HepG2 (cell line): Measurements from ENCODE around the gene NIN. TPM values are rescaled to one million over a fixed set of nuclear protein-coding genes. Genes with fewer than 3 reads are reported as not detected.

ENCODE experiments used
- ARNT ChIP-seq: fragments of 450-650 bp; IDR thresholded peaks from 2 replicates; pipeline ENCODE4 v1.6.1; 2017
- ATF7-NPFF ChIP-seq: sonication (generic); formaldehyde crosslinking; IDR thresholded peaks from 2 replicates; pipeline ENCODE4 v1.8.1; 2023; ENCODE audit warnings: mild to moderate bottlenecking, low read depth, missing genetic modification reagents, moderate library complexity
- ETV6 ChIP-seq: sonication (generic); formaldehyde crosslinking; conservative IDR thresholded peaks from 2 replicates; pipeline ENCODE4 v1.4.0; 2020; ENCODE audit warnings: missing genetic modification reagents
- GTF3A ChIP-seq: sonication (generic); formaldehyde crosslinking; conservative IDR thresholded peaks from 2 replicates; pipeline ENCODE4 v1.4.0; 2020; ENCODE audit warnings: mild to moderate bottlenecking, missing genetic modification reagents
- HDAC6 ChIP-seq: fragments of 200-600 bp; sonication (generic); IDR thresholded peaks from 2 replicates; pipeline ENCODE4 v1.7.0; 2017; ENCODE audit warnings: mild to moderate bottlenecking, antibody characterized with exemption, low read length, low read depth
- HMG20B ChIP-seq: conservative IDR thresholded peaks from 2 replicates; pipeline ENCODE4 v1.6.1; 2016; ENCODE audit warnings: missing genetic modification reagents, missing compliant biosample characterization
- MAFF ChIP-seq: IDR thresholded peaks from 2 replicates; pipeline ENCODE4 v1.6.1; 2011; ENCODE audit warnings: low read depth, low read length, improper control_type of control experiment
- MAZ ChIP-seq, 2 experiments: sonication (generic) in 1 of 2; formaldehyde crosslinking in 1 of 2; IDR thresholded peaks; 2 replicates each; pipeline versions ENCODE4 v1.5.0 to v1.6.1; 2012 to 2020; ENCODE audit warnings: low read depth in 2 of 2, mild to moderate bottlenecking in 2 of 2, borderline replicate concordance in 1 of 2, improper control_type of control experiment in 1 of 2, low read length in 1 of 2, missing genetic modification reagents in 1 of 2, moderate library complexity in 1 of 2
- MTF1 ChIP-seq: sonication (generic); formaldehyde crosslinking; IDR thresholded peaks from 2 replicates; pipeline ENCODE4 v1.5.0; 2020; ENCODE audit warnings: missing genetic modification reagents
- RFX3 ChIP-seq: IDR thresholded peaks from 2 replicates; pipeline ENCODE4 v1.6.1; 2016; ENCODE audit warnings: missing biosample characterization, missing genetic modification reagents
- SIN3B ChIP-seq: fragments of 150-350 bp; IDR thresholded peaks from 2 replicates; pipeline ENCODE4 v1.6.1; 2014; ENCODE audit warnings: low read length
- SYNCRIP ChIP-seq: fragments of 200-400 bp; formaldehyde crosslinking; IDR thresholded peaks from 2 replicates; pipeline ENCODE4 v1.6.1; 2018; ENCODE audit warnings: mild to moderate bottlenecking, low read depth, low read length; ENCODE audit not compliant: insufficient read depth
- TBX2 ChIP-seq: sonication (generic); formaldehyde crosslinking; IDR thresholded peaks from 2 replicates; pipeline ENCODE4 v1.5.0; 2020; ENCODE audit warnings: missing genetic modification reagents, mild to moderate bottlenecking, borderline replicate concordance
- YEATS4 ChIP-seq: sonication (generic); formaldehyde crosslinking; IDR thresholded peaks from 2 replicates; pipeline ENCODE4 v1.4.0; 2020; ENCODE audit warnings: missing genetic modification reagents, borderline replicate concordance
- ZBTB8A ChIP-seq: sonication (generic); formaldehyde crosslinking; IDR thresholded peaks from 2 replicates; pipeline ENCODE4 v1.4.0; 2020; ENCODE audit warnings: mild to moderate bottlenecking, low read depth, missing genetic modification reagents, borderline replicate concordance
- ZNF17 ChIP-seq: sonication (generic); formaldehyde crosslinking; IDR thresholded peaks from 2 replicates; pipeline ENCODE4 v1.5.0; 2020; ENCODE audit warnings: mild to moderate bottlenecking, missing genetic modification reagents
- ZNF232 ChIP-seq: sonication (generic); formaldehyde crosslinking; IDR thresholded peaks from 2 replicates; pipeline ENCODE4 v1.4.0; 2020; ENCODE audit warnings: missing genetic modification reagents, borderline replicate concordance
- ZNF543 ChIP-seq: sonication (generic); formaldehyde crosslinking; IDR thresholded peaks from 2 replicates; pipeline ENCODE4 v1.4.0; 2020; ENCODE audit warnings: mild to moderate bottlenecking, missing genetic modification reagents
- ZNF557 ChIP-seq: sonication (generic); formaldehyde crosslinking; IDR thresholded peaks from 2 replicates; pipeline ENCODE4 v1.4.0; 2020; ENCODE audit warnings: missing genetic modification reagents
- ZNF558 ChIP-seq: sonication (generic); formaldehyde crosslinking; IDR thresholded peaks from 2 replicates; pipeline ENCODE4 v1.9.0; 2022; ENCODE audit warnings: mild to moderate bottlenecking, missing genetic modification reagents, borderline replicate concordance
- ZNF644 ChIP-seq: IDR thresholded peaks from 2 replicates; pipeline ENCODE4 v1.6.1; 2016; ENCODE audit warnings: low read depth
- ZNF709 ChIP-seq: sonication (generic); formaldehyde crosslinking; IDR thresholded peaks from 2 replicates; pipeline ENCODE4 v1.5.0; 2020; ENCODE audit warnings: mild to moderate bottlenecking, missing genetic modification reagents
- ZNF75D ChIP-seq: sonication (generic); formaldehyde crosslinking; IDR thresholded peaks from 2 replicates; pipeline ENCODE4 v1.8.1; 2023; ENCODE audit warnings: missing genetic modification reagents, mild to moderate bottlenecking, borderline replicate concordance
- ZNF792 ChIP-seq: IDR thresholded peaks from 2 replicates; pipeline ENCODE4 v1.6.1; 2016
- polyA plus RNA-seq, 8 experiments: library from polyadenylated mRNA; depleted of rRNA in 3 of 8; stranded (reverse) in 7 of 8; unstranded in 1 of 8; fragments of >200 nt; fragmentation: Illumina TruSeq in 4 of 8; extraction: Trizol in 4 of 8; gene quantifications; 2 replicates each; pipeline versions ENCODE4 v1.2.1 to v1.2.3, GENCODE V29; 2011 to 2016; ENCODE audit warnings: low read depth in 4 of 8, missing spikeins in 1 of 8, mixed read lengths in 1 of 8; ENCODE audit not compliant: insufficient read depth in 1 of 8
- total RNA-seq, 5 experiments: library from RNA; depleted of rRNA; stranded (reverse); fragments of >200 nt; fragmentation: Illumina TruSeq; extraction: Trizol; gene quantifications; 2 replicates each; pipeline ENCODE4 v1.2.3, GENCODE V29; 2016; ENCODE audit warnings: low read depth in 1 of 5
- TF ChIP-seq, protein P1 (sequence below): sonication (generic); formaldehyde crosslinking; IDR thresholded peaks from 2 replicates; pipeline ENCODE4 v1.5.1; 2020; ENCODE audit warnings: mild to moderate bottlenecking, missing genetic modification reagents, moderate library complexity
- TF ChIP-seq, protein P2 (sequence below): sonication (generic); formaldehyde crosslinking; conservative IDR thresholded peaks from 2 replicates; pipeline ENCODE4 v1.4.0; 2020; ENCODE audit warnings: missing genetic modification reagents
- TF ChIP-seq, protein P3 (sequence below): sonication (generic); formaldehyde crosslinking; conservative IDR thresholded peaks from 2 replicates; pipeline ENCODE4 v1.8.0; 2022; ENCODE audit warnings: missing genetic modification reagents
- TF ChIP-seq, protein P4 (sequence below): sonication (generic); formaldehyde crosslinking; IDR thresholded peaks from 2 replicates; pipeline ENCODE4 v1.4.0; 2020; ENCODE audit warnings: mild to moderate bottlenecking, missing genetic modification reagents

NIN gene
- total and polyA plus RNA-seq, 2 of the 13 experiments (the other 11 are each of a cell fraction or from before 2014, with no cell fraction given), result 2.8 to 9.7 TPM

DNA sequence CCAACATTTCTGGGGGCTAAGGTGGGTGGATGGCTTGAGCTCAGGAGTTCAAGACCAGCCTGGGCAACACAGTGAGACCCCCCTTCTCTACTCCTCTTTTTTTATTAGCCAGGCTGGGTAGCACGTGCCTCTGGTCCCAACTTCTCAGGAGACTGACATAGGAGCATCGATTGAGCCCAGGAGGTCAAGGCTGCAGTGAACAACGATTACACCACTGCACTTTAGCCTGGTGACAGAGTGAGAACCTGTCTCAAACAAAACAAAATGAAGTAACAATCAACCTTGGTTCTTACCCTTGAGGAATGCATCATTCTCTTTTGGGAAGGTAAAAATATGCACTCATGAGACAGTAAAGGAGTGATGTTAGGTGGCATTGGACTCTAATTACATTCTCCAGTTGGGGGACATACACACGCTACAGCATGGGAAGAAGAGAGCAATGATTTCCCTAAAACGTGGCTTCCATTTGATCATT, 3.9 kb upstream of the NIN start (continued):
- TF ChIP-seq MAZ (IDR thresholded peaks at IDR 0.05; ENCODE audit: borderline replicate concordance, low read depth, low read length) (no peak), MAZ (CRISPR knock-in tag; IDR thresholded peaks at IDR 0.05; ENCODE audit: low read depth) (no peak), ARNT (no peak), ETV6 (no peak), ZBTB8A (no peak), ZNF558 (CRISPR knock-in tag) (no peak), ZNF709 (no peak), MAFF (no peak), SIN3B (no peak), ATF7-NPFF (CRISPR knock-in tag) (no peak), ZNF557 (CRISPR knock-in tag) (no peak), ZNF644 (CRISPR knock-in tag) (no peak), ZNF17 (CRISPR knock-in tag) (no peak), ZNF543 (CRISPR knock-in tag) (no peak), MTF1 (CRISPR knock-in tag) (no peak), ZNF75D (CRISPR knock-in tag) (no peak), GTF3A (CRISPR knock-in tag) (no peak), HMG20B (0 out of 2 replicates have a peak, but pooled peaks have one; percentile 21), YEATS4 (CRISPR knock-in tag) (no peak), TBX2 (CRISPR knock-in tag) (peak; percentile 56; the same call in 1 of the 2 replicates), HDAC6 (no peak), SYNCRIP (no peak), RFX3 (no peak), ZNF232 (CRISPR knock-in tag) (peak; percentile 65; the same call in 1 of the 2 replicates), ZNF792 (no peak)
- TF ChIP-seq, protein P1, sequence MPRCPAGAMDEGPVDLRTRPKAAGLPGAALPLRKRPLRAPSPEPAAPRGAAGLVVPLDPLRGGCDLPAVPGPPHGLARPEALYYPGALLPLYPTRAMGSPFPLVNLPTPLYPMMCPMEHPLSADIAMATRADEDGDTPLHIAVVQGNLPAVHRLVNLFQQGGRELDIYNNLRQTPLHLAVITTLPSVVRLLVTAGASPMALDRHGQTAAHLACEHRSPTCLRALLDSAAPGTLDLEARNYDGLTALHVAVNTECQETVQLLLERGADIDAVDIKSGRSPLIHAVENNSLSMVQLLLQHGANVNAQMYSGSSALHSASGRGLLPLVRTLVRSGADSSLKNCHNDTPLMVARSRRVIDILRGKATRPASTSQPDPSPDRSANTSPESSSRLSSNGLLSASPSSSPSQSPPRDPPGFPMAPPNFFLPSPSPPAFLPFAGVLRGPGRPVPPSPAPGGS (CRISPR knock-in tag), result no peak
- TF ChIP-seq, protein P2, sequence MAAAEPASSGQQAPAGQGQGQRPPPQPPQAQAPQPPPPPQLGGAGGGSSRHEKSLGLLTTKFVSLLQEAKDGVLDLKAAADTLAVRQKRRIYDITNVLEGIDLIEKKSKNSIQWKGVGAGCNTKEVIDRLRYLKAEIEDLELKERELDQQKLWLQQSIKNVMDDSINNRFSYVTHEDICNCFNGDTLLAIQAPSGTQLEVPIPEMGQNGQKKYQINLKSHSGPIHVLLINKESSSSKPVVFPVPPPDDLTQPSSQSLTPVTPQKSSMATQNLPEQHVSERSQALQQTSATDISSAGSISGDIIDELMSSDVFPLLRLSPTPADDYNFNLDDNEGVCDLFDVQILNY (CRISPR knock-in tag), result no peak
- TF ChIP-seq, protein P3, sequence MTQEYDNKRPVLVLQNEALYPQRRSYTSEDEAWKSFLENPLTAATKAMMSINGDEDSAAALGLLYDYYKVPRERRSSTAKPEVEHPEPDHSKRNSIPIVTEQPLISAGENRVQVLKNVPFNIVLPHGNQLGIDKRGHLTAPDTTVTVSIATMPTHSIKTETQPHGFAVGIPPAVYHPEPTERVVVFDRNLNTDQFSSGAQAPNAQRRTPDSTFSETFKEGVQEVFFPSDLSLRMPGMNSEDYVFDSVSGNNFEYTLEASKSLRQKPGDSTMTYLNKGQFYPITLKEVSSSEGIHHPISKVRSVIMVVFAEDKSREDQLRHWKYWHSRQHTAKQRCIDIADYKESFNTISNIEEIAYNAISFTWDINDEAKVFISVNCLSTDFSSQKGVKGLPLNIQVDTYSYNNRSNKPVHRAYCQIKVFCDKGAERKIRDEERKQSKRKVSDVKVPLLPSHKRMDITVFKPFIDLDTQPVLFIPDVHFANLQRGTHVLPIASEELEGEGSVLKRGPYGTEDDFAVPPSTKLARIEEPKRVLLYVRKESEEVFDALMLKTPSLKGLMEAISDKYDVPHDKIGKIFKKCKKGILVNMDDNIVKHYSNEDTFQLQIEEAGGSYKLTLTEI, result no peak
- TF ChIP-seq, protein P4, sequence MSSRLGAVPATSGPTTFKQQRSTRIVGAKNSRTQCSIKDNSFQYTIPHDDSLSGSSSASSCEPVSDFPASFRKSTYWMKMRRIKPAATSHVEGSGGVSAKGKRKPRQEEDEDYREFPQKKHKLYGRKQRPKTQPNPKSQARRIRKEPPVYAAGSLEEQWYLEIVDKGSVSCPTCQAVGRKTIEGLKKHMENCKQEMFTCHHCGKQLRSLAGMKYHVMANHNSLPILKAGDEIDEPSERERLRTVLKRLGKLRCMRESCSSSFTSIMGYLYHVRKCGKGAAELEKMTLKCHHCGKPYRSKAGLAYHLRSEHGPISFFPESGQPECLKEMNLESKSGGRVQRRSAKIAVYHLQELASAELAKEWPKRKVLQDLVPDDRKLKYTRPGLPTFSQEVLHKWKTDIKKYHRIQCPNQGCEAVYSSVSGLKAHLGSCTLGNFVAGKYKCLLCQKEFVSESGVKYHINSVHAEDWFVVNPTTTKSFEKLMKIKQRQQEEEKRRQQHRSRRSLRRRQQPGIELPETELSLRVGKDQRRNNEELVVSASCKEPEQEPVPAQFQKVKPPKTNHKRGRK, result no peak
